Neural cell (in vitro differentiated cells): ENCODE results near the gene C11orf71. TPM values are rescaled to one million over a fixed set of nuclear protein-coding genes. Genes with fewer than 3 reads are reported as not detected.

Experiments
- H2AFZ ChIP-seq: fragments of 200-600, 300-800 bp; sonication (generic), shearing (Covaris generic); 2 replicates; pipeline ENCODE4 v1.6.0; 2014; ENCODE audit warnings: low read depth, mild to moderate bottlenecking, antibody characterized with exemption, low read length, moderate library complexity
- H3F3A ChIP-seq: fragments of 200-600 bp; shearing (Covaris generic); 2 replicates; pipeline ENCODE4 v1.6.1; 2016; ENCODE audit warnings: mild to moderate bottlenecking, moderate library complexity, mixed read lengths, antibody characterized with exemption, low read length; ENCODE audit not compliant: insufficient read depth, poor library complexity, severe bottlenecking
- H3K27ac ChIP-seq: fragments of 200-600, 300-800 bp; sonication (generic), shearing (Covaris generic); 2 replicates; pipeline ENCODE4 v1.5.1; 2014; ENCODE audit warnings: mild to moderate bottlenecking, low read length, moderate library complexity
- H3K27me3 ChIP-seq: fragments of 300-800, 200-600 bp; sonication (generic), shearing (Covaris generic); 2 replicates; pipeline ENCODE4 v1.6.0; 2014; ENCODE audit warnings: mild to moderate bottlenecking, low read depth, low read length, moderate library complexity; ENCODE audit not compliant: insufficient read depth
- H3K36me3 ChIP-seq: fragments of 300-800, 200-600 bp; sonication (generic), shearing (Covaris generic); 2 replicates; pipeline ENCODE4 v1.5.1; 2014; ENCODE audit warnings: mild to moderate bottlenecking, antibody characterized with exemption, low read length, moderate library complexity; ENCODE audit not compliant: insufficient read depth
- H3K4me2 ChIP-seq: fragments of 300-800, 200-600 bp; sonication (generic), shearing (Covaris generic); 2 replicates; pipeline ENCODE4 v1.6.0; 2014; ENCODE audit warnings: mild to moderate bottlenecking, low read length
- H3K4me3 ChIP-seq: fragments of 300-800, 200-600 bp; sonication (generic), shearing (Covaris generic); 2 replicates; pipeline ENCODE4 v1.5.1; 2014; ENCODE audit warnings: mild to moderate bottlenecking, low read length, moderate library complexity
- H3K79me2 ChIP-seq: fragments of 200-600 bp; shearing (Covaris generic); replicated peaks from 2 replicates; pipeline ENCODE4 v1.6.0; 2014; ENCODE audit warnings: mild to moderate bottlenecking, low read length, moderate library complexity; ENCODE audit not compliant: insufficient read depth
- H3K9ac ChIP-seq: fragments of 300-800, 200-600 bp; sonication (generic), shearing (Covaris generic); 2 replicates; pipeline ENCODE4 v1.6.1; 2016; ENCODE audit warnings: mild to moderate bottlenecking, low read length, mixed read lengths
- H3K9me2 ChIP-seq: fragments of 200-600 bp; shearing (Covaris generic); 2 replicates; pipeline ENCODE4 v1.6.1; 2016; ENCODE audit warnings: mild to moderate bottlenecking, low read length, mixed read lengths; ENCODE audit not compliant: insufficient read depth
- H3K9me3 ChIP-seq: fragments of 200-600, 300-800 bp; sonication (generic), shearing (Covaris generic); 2 replicates; pipeline ENCODE4 v1.6.1; 2016; ENCODE audit warnings: mild to moderate bottlenecking, mixed run types, low read length, moderate library complexity, mixed read lengths
- H4K20me1 ChIP-seq: fragments of 200-600 bp; shearing (Covaris generic); 2 replicates; pipeline ENCODE4 v1.6.1; 2016; ENCODE audit warnings: mild to moderate bottlenecking, mixed run types; ENCODE audit not compliant: insufficient read depth
- CTCF ChIP-seq: fragments of 450-650 bp; IDR thresholded peaks from 2 replicates; pipeline ENCODE4 v1.5.1; 2014; ENCODE audit warnings: antibody characterized with exemption, mild to moderate bottlenecking, moderate library complexity; ENCODE audit not compliant: poor library complexity, severe bottlenecking
- EP300 ChIP-seq: fragments of 450-650 bp; conservative IDR thresholded peaks from 2 replicates; pipeline ENCODE4 v1.6.1; 2014; ENCODE audit warnings: antibody characterized with exemption, mild to moderate bottlenecking, moderate library complexity; ENCODE audit not compliant: poor library complexity, severe bottlenecking
- EZH2 ChIP-seq: fragments of 200-600, 300-800 bp; shearing (Covaris generic), sonication (generic); IDR thresholded peaks from 2 replicates; pipeline ENCODE4 v1.6.1; 2014; ENCODE audit warnings: antibody characterized with exemption, low read length, borderline replicate concordance, mild to moderate bottlenecking; ENCODE audit not compliant: insufficient read depth, poor library complexity, severe bottlenecking
- MXI1 ChIP-seq: fragments of 450-650 bp; conservative IDR thresholded peaks from 2 replicates; pipeline ENCODE4 v1.6.1; 2014; ENCODE audit warnings: antibody characterized with exemption, mild to moderate bottlenecking; ENCODE audit not compliant: poor library complexity, severe bottlenecking
- POLR2AphosphoS5 ChIP-seq: IDR thresholded peaks from 2 replicates; pipeline ENCODE4 v1.6.1; 2012
- RAD21 ChIP-seq: fragments of 450-650 bp; conservative IDR thresholded peaks from 2 replicates; pipeline ENCODE4 v1.6.1; 2014; ENCODE audit warnings: antibody characterized with exemption, mild to moderate bottlenecking, moderate library complexity
- REST ChIP-seq: IDR thresholded peaks from 2 replicates; pipeline ENCODE4 v1.6.1; 2012; ENCODE audit warnings: borderline replicate concordance
- SMC3 ChIP-seq: fragments of 450-650 bp; conservative IDR thresholded peaks from 2 replicates; pipeline ENCODE4 v1.6.1; 2014; ENCODE audit warnings: antibody characterized with exemption, mild to moderate bottlenecking, moderate library complexity; ENCODE audit not compliant: poor library complexity
- TAF1 ChIP-seq: IDR thresholded peaks from 2 replicates; pipeline ENCODE4 v1.6.1; 2012; ENCODE audit warnings: low read depth
- polyA plus RNA-seq: library from polyadenylated mRNA; depleted of rRNA; stranded (reverse); fragments of >200 nt; gene quantifications from 2 replicates; pipeline ENCODE4 v1.2.3, GENCODE V29; 2014

C11orf71 gene
- polyA plus RNA-seq, 1 donor from 2014 or later = 29.9 TPM

- H4K20me1 ChIP-seq = no peaks in the 10 kb centered on the region
- H3K9ac ChIP-seq = no peak overlapping the region
- peak overlapping the region; percentile 16 for H2AFZ ChIP-seq
- H3K36me3 ChIP-seq = no peaks in the 10 kb centered on the region
- no peaks in the 10 kb centered on the region for H3K9me3 ChIP-seq
- H3K4me3 ChIP-seq = peak overlapping the region; percentile 17
- H3K27ac ChIP-seq = peak overlapping the region; percentile 32
- no peaks in the 10 kb centered on the region for H3K27me3 ChIP-seq
- no peaks in the 10 kb centered on the region for H3F3A ChIP-seq
- no peaks in the 10 kb centered on the region for H3K9me2 ChIP-seq
- H3K79me2 ChIP-seq = no peaks in the 10 kb centered on the region
- TF ChIP-seq EZH2 (no peak), TAF1 (no peak), EP300 (peak; percentile 30), RAD21 (no peak), POLR2AphosphoS5 (peak; percentile 31), CTCF (no peak), REST (no peak), MXI1 (no peak), SMC3 (no peak)
- peak overlapping the region; percentile 15 for H3K4me2 ChIP-seq
These were observed 33.7 kb downstream of the C11orf71 start for GRCh38 chr11:114366331-114367243.

- Histone ChIP-seq H3K9ac (no peak overlapping the region), H3F3A (no peaks in the 10 kb centered on the region), H3K4me2 (no peak overlapping the region), H3K27ac (no peak overlapping the region), H4K20me1 (no peaks in the 10 kb centered on the region), H2AFZ (no peak overlapping the region), H3K9me2 (no peaks in the 10 kb centered on the region), H3K9me3 (no peaks in the 10 kb centered on the region), H3K4me3 (no peak overlapping the region), H3K79me2 (no peaks in the 10 kb centered on the region), H3K27me3 (no peaks in the 10 kb centered on the region), H3K36me3 (no peaks in the 10 kb centered on the region)
- TF ChIP-seq SMC3 = no peak
- TF ChIP-seq EZH2 = no peak
- no peak for TF ChIP-seq RAD21
- TF ChIP-seq TAF1 = no peak
- no peak for TF ChIP-seq POLR2AphosphoS5
- TF ChIP-seq REST = no peak
These were observed 37.4 kb downstream of the C11orf71 start for GRCh38 chr11:114362958-114363357.
